Measurements from ENCODE around the gene GGN. TPM values are rescaled to one million over a fixed set of nuclear protein-coding genes. Genes with fewer than 3 reads are reported as not detected.
"Not testable (repeated sequence)": the region's sequence is repeated elsewhere in the genome, so short reads cannot be mapped to it uniquely, and the experiment has no call there.

The GGN gene
- total and polyA plus RNA-seq, 5 donors, result 0.09 to 1.3 (median 0.37) TPM

DNA sequence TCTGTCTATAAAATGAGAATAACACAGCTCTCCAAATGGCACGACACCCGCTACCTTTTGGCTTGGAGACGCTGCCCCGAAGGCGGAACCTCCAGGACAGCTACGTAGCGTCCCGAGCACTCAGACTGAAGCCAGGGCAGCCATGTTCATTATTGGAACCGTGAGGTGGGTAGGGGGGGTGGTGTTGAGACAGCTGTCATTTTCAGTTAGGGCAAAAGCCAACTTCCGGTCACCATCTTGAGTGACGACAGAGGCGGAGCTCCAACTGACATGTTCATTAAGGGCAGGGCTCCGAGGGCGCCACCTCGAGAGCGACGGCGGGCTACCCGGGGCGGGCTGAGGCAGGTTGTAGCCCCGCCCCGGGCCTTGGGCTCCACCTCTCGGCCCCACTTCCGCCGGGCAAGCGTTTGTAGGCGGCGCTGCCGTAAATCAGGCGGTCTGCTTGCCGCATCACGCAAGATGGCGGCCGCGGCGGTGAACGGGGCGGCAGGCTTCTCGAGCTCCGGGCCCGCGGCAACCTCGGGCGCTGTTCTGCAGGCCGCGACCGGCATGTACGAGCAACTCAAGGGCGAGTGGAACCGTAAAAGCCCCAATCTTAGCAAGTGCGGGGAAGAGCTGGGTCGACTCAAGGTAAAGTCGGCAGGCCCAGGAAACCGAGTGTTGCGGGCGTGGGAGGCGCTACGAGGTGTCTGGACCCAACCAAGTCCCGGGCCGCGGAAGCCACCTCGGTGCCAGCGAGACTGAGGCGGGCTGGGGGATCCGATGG lies 13.3 kb downstream of the GGN start, which contains the start of gene PSMD8:
Gene PSMD8 (plus strand): TSS at position 240 of the 766 bp plus-strand sequence. CDS start 31 bp downstream, at position 271.
- WGBS, result 1% methylated on average over 65 of the region's 65 CpGs

DNA sequence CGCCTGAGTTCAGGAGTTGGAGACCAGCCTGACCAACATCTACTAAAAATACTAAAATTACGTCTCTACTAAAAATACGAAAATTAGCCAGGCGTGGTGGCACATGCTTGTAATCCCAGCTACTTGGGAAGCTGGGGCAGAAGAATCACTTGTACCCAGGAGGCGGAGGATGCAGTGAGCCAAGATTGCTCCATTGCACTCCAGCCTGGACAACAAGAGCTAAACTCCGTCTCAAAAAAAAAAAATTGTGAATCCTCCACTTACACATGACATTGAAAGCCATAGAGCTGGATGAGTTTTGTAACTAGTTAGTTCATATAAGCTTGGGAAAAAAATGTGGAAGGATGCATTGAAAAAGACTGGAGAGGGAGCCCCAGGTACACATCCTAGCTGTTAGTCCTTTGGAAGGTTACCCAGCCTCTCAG lies 13.9 kb downstream of the GGN start:
- H3K27ac ChIP-seq (ENCODE audit: low read length), result peak overlapping the region; percentile 16
- DNase-seq (peak in 1 of 3 donors; percentile 48), ATAC-seq (no peak)
- intact Hi-C loops (cut with DNase I), result loop anchor here in 2 of 4 donors (5.0 kb wide), 1 partner anchor 37 kb away; the partner anchor contains the start of gene CATSPERG (in 2 of the 2)
- peak overlapping the region; percentile 31 for H3K4me3 ChIP-seq (ENCODE audit: low read length)
- H3K9me3 ChIP-seq (ENCODE audit: control insufficient read depth, low read length), result no peaks in the 10 kb centered on the region
- no peaks in the 10 kb centered on the region for H3K27me3 ChIP-seq (ENCODE audit: control insufficient read depth, insufficient read depth)
- 69% methylated on average over 6 of the region's 6 CpGs for WGBS
- H3K4me1 ChIP-seq (ENCODE audit: control insufficient read depth, insufficient read depth, low read length), result peaks cover 5% of the 10 kb centered on the region

More for the DNA sequence above, 13.3 kb downstream of the GGN start, which contains the start of gene PSMD8:
- H3K4me1 ChIP-seq (ENCODE audit: control insufficient read depth, insufficient read depth, low read length), result peaks cover 5% of the 10 kb centered on the region
- DNase-seq (peak; percentile 99 to 100 (median 99)), ATAC-seq (peak; percentile 98 to 99)
- no peaks in the 10 kb centered on the region for H3K9me3 ChIP-seq (ENCODE audit: control insufficient read depth, low read length)
- H3K27ac ChIP-seq (ENCODE audit: low read length), result peak within 1 kb of the TSS; percentile 95
- no peaks in the 10 kb centered on the region for H3K27me3 ChIP-seq (ENCODE audit: control insufficient read depth, insufficient read depth)
- H3K4me3 ChIP-seq (ENCODE audit: low read length), result peak within 1 kb of the TSS; percentile 85
- intact Hi-C loops (cut with DNase I), result loop anchor here in 2 of 4 donors (5.0 kb wide), 1 partner anchor 37 kb away; the partner anchor contains the start of gene CATSPERG (in 2 of the 2)

DNA sequence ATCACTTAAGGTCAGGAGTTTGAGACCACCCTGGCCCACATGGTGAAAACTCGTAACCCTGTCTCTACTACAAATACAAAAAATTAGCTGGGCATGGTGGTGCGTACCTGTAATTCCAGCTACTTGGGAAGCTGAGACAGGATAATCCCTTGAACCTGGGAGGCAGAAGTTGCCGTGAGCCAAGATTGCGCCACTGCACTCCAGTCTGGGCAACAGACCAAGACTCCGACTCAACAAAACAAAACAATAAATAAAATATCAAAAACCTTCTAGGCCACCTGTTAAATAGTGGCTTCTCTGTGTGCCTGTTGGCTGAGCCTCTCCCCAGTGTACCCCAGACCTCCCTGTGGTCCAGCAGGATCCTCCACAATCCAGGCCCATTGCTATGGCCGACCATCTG lies 16.8 kb downstream of the GGN start:
- WGBS, result 81% methylated on average over 6 of the region's 6 CpGs
- intact Hi-C loops (cut with DNase I), result loop anchor here in 2 of 4 donors (5.0 kb wide), 1 partner anchor 34 kb away; the partner anchor contains the start of gene CATSPERG (in 2 of the 2)
- Histone ChIP-seq H3K27ac (ENCODE audit: low read length) (no peak overlapping the region), H3K27me3 (ENCODE audit: control insufficient read depth, insufficient read depth) (no peaks in the 10 kb centered on the region), H3K4me3 (ENCODE audit: low read length) (no peak overlapping the region), H3K4me1 (ENCODE audit: control insufficient read depth, insufficient read depth, low read length) (peaks cover 3% of the 10 kb centered on the region), H3K9me3 (ENCODE audit: control insufficient read depth, low read length) (no peaks in the 10 kb centered on the region)
- ATAC-seq (no peak), DNase-seq (no peak)

DNA sequence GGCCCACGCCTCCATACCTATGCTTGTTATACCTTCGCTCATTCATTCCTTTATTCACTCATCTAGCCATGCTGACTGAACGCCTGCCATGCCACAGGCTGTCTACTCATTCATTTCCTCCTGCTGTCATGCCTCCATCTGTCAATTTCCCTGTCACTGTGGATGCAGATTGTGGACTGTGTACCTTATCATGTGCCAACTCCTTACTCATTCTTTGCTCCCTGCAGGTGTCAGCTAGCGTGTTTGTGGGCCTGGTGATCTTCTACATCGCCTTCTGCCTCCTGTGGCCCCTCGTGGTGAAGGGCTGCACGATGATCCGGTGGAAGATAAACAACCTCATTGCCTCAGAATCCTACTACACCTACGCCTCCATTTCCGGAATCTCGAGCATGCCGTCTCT lies 17.5 kb downstream of the GGN start:
- H3K27ac ChIP-seq (ENCODE audit: low read length), result no peak overlapping the region
- H3K9me3 ChIP-seq (ENCODE audit: control insufficient read depth, low read length), result no peaks in the 10 kb centered on the region
- DNase-seq (no peak), ATAC-seq (no peak)
- H3K4me1 ChIP-seq (ENCODE audit: control insufficient read depth, insufficient read depth, low read length), result no peaks in the 10 kb centered on the region
- H3K27me3 ChIP-seq (ENCODE audit: control insufficient read depth, insufficient read depth), result no peaks in the 10 kb centered on the region
- intact Hi-C loops (cut with DNase I), result loop anchor here in 2 of 4 donors (5.0 kb wide), 1 partner anchor 33 kb away; the partner anchor contains the start of gene CATSPERG (in 2 of the 2)
- 59% methylated on average over 12 of the region's 12 CpGs for WGBS
- H3K4me3 ChIP-seq (ENCODE audit: low read length), result no peak overlapping the region

DNA sequence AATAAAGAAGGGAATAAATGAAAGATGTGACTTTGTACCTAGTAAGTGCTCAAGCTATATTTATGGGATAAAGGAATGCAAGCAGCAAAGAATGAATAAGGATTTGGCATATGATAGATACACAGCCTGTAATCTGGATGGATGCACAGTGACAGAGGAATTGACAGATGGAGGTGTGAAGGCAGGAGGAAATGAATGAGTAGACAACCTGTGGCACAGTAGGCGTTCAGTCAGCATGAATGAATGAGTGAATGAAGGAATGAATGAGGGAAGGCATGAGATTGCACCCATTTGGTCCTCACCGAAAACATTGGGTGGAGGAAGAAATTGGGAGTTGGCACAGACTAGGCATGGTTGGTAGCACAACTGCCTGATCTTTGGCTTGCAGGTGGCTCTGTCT lies 18.2 kb downstream of the GGN start:
- Histone ChIP-seq H3K27me3 (ENCODE audit: control insufficient read depth, insufficient read depth) (no peaks in the 10 kb centered on the region), H3K27ac (ENCODE audit: low read length) (no peak overlapping the region), H3K9me3 (ENCODE audit: control insufficient read depth, low read length) (no peaks in the 10 kb centered on the region), H3K4me3 (ENCODE audit: low read length) (no peak overlapping the region), H3K4me1 (ENCODE audit: control insufficient read depth, insufficient read depth, low read length) (no peaks in the 10 kb centered on the region)
- 85% methylated on average over 2 of the region's 2 CpGs for WGBS
- ATAC-seq (no peak), DNase-seq (no peak)
- intact Hi-C loops (cut with DNase I), result no loop called here

DNA sequence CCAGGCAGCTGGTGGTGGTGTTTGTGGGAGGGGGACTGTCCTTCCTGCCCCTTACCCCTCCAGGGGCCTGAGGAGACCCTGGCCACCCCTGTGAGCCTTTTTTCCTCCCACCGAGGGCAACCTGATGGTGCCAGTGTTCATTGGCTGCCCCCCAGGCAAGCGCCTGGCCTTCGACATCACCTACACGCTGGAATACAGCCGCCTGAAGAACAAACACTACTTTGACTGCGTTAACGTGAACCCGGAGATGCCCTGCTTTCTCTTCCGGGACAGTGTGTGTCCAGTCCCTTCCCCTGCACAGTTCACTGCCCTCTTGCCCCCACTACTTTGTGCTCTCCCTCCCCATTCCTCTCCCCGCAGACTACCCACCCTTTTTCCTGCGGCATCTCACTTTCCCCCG lies 20.8 kb downstream of the GGN start:
- H3K27me3 ChIP-seq (ENCODE audit: control insufficient read depth, insufficient read depth), result no peaks in the 10 kb centered on the region
- no peak for ATAC-seq

DNA sequence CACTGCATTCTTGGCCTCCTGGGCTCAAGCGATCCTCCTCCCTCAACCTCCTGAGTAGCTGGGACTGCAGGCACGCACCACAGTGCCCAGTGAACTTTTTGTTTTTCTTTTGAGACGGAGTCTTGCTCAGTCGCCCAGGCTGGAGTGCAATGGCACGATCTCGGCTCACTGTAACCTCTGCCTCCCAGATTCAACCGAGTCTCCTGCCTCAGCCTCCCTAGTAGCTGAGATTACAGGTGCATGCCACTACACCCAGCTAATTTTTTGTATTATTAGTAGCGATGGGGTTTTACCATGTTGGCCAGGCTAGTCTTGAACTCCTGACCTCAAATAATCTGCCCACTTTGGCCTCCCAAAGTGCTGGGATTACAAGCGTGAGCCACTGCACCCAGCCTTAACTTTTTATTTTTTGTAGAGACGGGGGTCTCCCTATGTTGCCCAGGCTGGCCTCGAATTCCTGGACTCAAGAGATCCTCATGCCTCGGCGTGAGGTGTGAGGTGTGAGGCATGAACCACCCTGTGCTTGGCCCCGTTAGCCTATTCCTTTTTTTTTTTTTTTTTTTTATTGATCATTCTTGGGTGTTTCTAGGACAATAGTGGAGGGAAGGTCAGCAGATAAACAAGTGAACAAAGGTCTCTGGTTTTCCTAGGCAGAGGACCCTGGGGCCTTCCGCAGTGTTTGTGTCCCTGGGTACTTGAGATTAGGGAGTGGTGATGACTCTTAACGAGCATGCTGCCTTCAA lies 24.7 kb downstream of the GGN start:
- H3K4me1 ChIP-seq (ENCODE audit: control insufficient read depth, insufficient read depth, low read length); H3K4me3 ChIP-seq (ENCODE audit: low read length); H3K27ac ChIP-seq (ENCODE audit: low read length); ATAC-seq; H3K9me3 ChIP-seq (ENCODE audit: control insufficient read depth, low read length); H3K27me3 ChIP-seq (ENCODE audit: control insufficient read depth, insufficient read depth); DNase-seq; intact Hi-C loops (cut with DNase I): not testable (repeated sequence)
- WGBS, result 86% methylated on average over 15 of the region's 16 CpGs

More for the DNA sequence above, 20.8 kb downstream of the GGN start:
- 80% methylated on average over 12 of the region's 12 CpGs for WGBS
- H3K9me3 ChIP-seq (ENCODE audit: control insufficient read depth, low read length), result no peaks in the 10 kb centered on the region
- no peak overlapping the region for H3K27ac ChIP-seq (ENCODE audit: low read length)
- no peak overlapping the region for H3K4me3 ChIP-seq (ENCODE audit: low read length)
- H3K4me1 ChIP-seq (ENCODE audit: control insufficient read depth, insufficient read depth, low read length), result no peaks in the 10 kb centered on the region
- no peak for DNase-seq
- intact Hi-C loops (cut with DNase I), result no loop called here

DNA sequence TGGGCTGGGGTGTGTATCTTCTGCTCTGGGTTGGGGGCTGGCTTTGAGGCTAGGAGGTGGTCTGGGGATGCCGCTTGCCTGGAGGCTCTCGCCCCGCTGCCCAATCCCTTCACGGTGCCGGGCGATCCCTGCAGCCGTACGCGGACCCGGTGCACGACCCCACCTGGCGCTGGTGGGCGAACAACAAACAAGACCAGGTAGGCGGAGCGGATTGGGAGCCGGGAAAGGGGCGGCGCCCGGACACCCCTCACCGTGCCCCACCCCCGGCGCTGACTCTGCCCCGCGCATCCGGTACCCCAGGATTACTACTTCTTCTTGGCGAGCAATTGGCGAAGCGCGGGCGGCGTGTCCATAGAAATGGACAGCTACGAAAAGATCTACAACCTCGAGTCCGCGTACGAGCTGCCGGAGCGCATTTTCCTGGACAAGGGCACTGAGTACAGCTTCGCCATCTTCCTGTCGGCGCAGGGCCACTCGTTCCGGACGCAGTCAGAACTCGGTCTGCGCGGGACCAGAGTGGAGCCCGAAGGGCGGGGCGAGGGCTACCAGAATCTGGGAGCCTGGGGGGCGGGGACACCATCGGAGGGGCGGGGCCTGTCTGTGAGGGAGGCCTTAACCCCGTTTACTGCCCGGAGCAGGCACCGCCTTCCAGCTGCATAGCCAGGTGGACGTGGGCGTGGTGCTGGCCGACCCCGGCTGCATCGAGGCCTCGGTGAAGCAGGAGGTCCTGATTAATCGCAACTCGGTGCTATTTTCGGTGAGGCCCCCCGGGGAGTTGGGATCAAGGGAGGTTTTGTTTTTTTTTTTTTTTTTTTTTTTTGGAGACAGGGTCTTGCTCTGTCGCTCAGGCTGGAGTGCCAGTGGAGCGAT lies 25.5 kb downstream of the GGN start:
- H3K4me3 ChIP-seq (ENCODE audit: low read length), result peak overlapping the region; percentile 51
- ATAC-seq (peak; percentile 87 to 90), DNase-seq (peak; percentile 89 to 96 (median 95))
- no peaks in the 10 kb centered on the region for H3K4me1 ChIP-seq (ENCODE audit: control insufficient read depth, insufficient read depth, low read length)
- WGBS, result 2% methylated on average over 68 of the region's 68 CpGs
- H3K27ac ChIP-seq (ENCODE audit: low read length), result no peak overlapping the region
- H3K27me3 ChIP-seq (ENCODE audit: control insufficient read depth, insufficient read depth), result no peaks in the 10 kb centered on the region
- H3K9me3 ChIP-seq (ENCODE audit: control insufficient read depth, low read length), result no peaks in the 10 kb centered on the region
- intact Hi-C loops (cut with DNase I), result no loop called here

DNA sequence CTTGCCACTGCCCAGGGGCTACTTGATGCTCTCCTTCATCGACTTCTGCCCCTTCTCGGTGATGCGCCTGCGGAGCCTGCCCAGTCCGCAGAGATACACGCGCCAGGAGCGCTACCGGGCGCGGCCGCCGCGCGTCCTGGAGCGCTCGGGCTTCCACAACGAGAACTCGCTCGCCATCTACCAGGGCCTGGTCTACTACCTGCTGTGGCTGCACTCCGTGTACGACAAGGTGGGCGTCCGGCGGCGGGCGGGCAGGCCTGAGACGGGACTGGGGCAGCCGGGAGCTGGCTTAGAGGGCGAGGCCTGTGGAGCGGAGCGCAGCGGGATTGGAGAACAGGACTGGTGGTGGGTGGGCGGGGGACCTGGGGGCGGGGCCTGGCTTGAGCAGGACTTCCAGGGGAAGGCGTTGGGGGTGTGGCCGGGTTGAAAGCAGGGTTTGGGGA lies 26.2 kb downstream of the GGN start:
- Histone ChIP-seq H3K4me3 (ENCODE audit: low read length) (peak overlapping the region; percentile 51), H3K9me3 (ENCODE audit: control insufficient read depth, low read length) (no peaks in the 10 kb centered on the region), H3K27ac (ENCODE audit: low read length) (no peak overlapping the region), H3K27me3 (ENCODE audit: control insufficient read depth, insufficient read depth) (no peaks in the 10 kb centered on the region), H3K4me1 (ENCODE audit: control insufficient read depth, insufficient read depth, low read length) (no peaks in the 10 kb centered on the region)
- peak; percentile 83 to 91 (median 91) for DNase-seq
- intact Hi-C loops (cut with DNase I), result no loop called here
- under 1% methylated on average over 37 of the region's 37 CpGs for WGBS
- peak; percentile 91 to 94 for ATAC-seq
